A549 (cell line): ENCODE measurements around the gene GZF1.

ENCODE experiments used
- EHMT2 ChIP-seq: fragments of 200-600 bp; sonication (generic); IDR thresholded peaks from 2 replicates; pipeline ENCODE4 v1.6.1; 2016; ENCODE audit warnings: antibody characterized with exemption, low read depth, mild to moderate bottlenecking, moderate library complexity
- EP300 ChIP-seq, 2 experiments: fragments of >200 bp; sonication (Bioruptor Twin); formaldehyde crosslinking; IDR thresholded peaks; 2 replicates in 1 of 2; 3 replicates in 1 of 2; pipeline ENCODE4 v1.6.1; 2016 to 2017
- POLR2A ChIP-seq: IDR thresholded peaks from 2 replicates; pipeline ENCODE4 v1.6.1; 2012; ENCODE audit warnings: mild to moderate bottlenecking, low read length
- RAD21 ChIP-seq, 2 experiments: fragments of >200 bp in 1 of 2; sonication (Bioruptor Twin) in 1 of 2; formaldehyde crosslinking in 1 of 2; IDR thresholded peaks in 1 of 2; conservative IDR thresholded peaks in 1 of 2; 2 replicates in 1 of 2; 3 replicates in 1 of 2; pipeline ENCODE4 v1.6.1; 2012 to 2018; ENCODE audit warnings: inconsistent platforms in 1 of 2
- RNF2 ChIP-seq: fragments of 200-600 bp; sonication (generic); IDR thresholded peaks from 2 replicates; pipeline ENCODE4 v1.6.1; 2016; ENCODE audit warnings: low read depth, mild to moderate bottlenecking, antibody characterized with exemption, moderate library complexity, borderline replicate concordance
- SMC3 ChIP-seq: fragments of >200 bp; sonication (Bioruptor Twin); formaldehyde crosslinking; IDR thresholded peaks from 3 replicates; pipeline ENCODE4 v1.6.1; 2018; ENCODE audit warnings: inconsistent platforms
- TF ChIP-seq, protein P1 (sequence below): fragments of >200 bp; sonication (Bioruptor Twin); formaldehyde crosslinking; IDR thresholded peaks from 3 replicates; pipeline ENCODE4 v1.5.1; 2016
- TF ChIP-seq, protein P2 (sequence below): fragments of 200-600 bp; sonication (generic); IDR thresholded peaks from 2 replicates; pipeline ENCODE4 v1.6.1; 2016; ENCODE audit warnings: antibody characterized with exemption, mild to moderate bottlenecking, moderate library complexity
- TF ChIP-seq, protein P3 (sequence below): IDR thresholded peaks from 2 replicates; pipeline ENCODE4 v1.6.1; 2012
- TF ChIP-seq, protein P4 (sequence below): IDR thresholded peaks from 2 replicates; pipeline ENCODE4 v1.6.1; 2012

DNA sequence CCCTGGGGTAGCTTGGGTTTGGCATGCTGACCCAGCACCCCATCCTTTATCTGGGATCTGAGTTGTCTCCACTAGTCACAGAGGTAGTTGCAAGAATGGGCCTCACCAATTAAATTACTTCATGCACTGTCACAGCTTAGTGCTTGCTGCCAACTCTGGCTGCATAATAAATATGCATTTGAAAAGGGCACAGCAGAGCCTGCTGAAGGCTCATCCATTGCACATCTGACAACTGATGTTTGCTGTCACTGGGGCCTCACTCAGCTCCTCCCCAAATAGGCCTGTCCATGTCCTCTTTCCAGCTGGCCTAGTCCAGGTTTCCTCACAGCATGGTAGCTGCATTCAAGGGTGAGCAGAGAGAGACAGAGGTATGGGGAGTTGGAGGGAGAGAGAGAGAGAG lies 24.7 kb upstream of the GZF1 start:
- TF ChIP-seq RAD21 (conservative IDR thresholded peaks at IDR 0.05 in 1 of 2, IDR thresholded peaks at IDR 0.05 in 1 of 2) (no peak), POLR2A (no peak), RNF2 (no peak), EP300 (IDR thresholded peaks at IDR 0.05) (no peak), SMC3 (no peak), EHMT2 (no peak)
- TF ChIP-seq, protein P1, sequence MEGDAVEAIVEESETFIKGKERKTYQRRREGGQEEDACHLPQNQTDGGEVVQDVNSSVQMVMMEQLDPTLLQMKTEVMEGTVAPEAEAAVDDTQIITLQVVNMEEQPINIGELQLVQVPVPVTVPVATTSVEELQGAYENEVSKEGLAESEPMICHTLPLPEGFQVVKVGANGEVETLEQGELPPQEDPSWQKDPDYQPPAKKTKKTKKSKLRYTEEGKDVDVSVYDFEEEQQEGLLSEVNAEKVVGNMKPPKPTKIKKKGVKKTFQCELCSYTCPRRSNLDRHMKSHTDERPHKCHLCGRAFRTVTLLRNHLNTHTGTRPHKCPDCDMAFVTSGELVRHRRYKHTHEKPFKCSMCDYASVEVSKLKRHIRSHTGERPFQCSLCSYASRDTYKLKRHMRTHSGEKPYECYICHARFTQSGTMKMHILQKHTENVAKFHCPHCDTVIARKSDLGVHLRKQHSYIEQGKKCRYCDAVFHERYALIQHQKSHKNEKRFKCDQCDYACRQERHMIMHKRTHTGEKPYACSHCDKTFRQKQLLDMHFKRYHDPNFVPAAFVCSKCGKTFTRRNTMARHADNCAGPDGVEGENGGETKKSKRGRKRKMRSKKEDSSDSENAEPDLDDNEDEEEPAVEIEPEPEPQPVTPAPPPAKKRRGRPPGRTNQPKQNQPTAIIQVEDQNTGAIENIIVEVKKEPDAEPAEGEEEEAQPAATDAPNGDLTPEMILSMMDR, result no peak
- TF ChIP-seq, protein P2, sequence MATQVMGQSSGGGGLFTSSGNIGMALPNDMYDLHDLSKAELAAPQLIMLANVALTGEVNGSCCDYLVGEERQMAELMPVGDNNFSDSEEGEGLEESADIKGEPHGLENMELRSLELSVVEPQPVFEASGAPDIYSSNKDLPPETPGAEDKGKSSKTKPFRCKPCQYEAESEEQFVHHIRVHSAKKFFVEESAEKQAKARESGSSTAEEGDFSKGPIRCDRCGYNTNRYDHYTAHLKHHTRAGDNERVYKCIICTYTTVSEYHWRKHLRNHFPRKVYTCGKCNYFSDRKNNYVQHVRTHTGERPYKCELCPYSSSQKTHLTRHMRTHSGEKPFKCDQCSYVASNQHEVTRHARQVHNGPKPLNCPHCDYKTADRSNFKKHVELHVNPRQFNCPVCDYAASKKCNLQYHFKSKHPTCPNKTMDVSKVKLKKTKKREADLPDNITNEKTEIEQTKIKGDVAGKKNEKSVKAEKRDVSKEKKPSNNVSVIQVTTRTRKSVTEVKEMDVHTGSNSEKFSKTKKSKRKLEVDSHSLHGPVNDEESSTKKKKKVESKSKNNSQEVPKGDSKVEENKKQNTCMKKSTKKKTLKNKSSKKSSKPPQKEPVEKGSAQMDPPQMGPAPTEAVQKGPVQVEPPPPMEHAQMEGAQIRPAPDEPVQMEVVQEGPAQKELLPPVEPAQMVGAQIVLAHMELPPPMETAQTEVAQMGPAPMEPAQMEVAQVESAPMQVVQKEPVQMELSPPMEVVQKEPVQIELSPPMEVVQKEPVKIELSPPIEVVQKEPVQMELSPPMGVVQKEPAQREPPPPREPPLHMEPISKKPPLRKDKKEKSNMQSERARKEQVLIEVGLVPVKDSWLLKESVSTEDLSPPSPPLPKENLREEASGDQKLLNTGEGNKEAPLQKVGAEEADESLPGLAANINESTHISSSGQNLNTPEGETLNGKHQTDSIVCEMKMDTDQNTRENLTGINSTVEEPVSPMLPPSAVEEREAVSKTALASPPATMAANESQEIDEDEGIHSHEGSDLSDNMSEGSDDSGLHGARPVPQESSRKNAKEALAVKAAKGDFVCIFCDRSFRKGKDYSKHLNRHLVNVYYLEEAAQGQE, result no peak
- TF ChIP-seq, protein P3, sequence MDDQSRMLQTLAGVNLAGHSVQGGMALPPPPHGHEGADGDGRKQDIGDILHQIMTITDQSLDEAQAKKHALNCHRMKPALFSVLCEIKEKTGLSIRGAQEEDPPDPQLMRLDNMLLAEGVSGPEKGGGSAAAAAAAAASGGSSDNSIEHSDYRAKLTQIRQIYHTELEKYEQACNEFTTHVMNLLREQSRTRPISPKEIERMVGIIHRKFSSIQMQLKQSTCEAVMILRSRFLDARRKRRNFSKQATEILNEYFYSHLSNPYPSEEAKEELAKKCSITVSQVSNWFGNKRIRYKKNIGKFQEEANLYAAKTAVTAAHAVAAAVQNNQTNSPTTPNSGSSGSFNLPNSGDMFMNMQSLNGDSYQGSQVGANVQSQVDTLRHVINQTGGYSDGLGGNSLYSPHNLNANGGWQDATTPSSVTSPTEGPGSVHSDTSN, result no peak
- TF ChIP-seq, protein P4, sequence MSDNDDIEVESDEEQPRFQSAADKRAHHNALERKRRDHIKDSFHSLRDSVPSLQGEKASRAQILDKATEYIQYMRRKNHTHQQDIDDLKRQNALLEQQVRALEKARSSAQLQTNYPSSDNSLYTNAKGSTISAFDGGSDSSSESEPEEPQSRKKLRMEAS, result no peak
